ENCODE results near the gene SLC6A17.

Gene SLC6A17

DNA sequence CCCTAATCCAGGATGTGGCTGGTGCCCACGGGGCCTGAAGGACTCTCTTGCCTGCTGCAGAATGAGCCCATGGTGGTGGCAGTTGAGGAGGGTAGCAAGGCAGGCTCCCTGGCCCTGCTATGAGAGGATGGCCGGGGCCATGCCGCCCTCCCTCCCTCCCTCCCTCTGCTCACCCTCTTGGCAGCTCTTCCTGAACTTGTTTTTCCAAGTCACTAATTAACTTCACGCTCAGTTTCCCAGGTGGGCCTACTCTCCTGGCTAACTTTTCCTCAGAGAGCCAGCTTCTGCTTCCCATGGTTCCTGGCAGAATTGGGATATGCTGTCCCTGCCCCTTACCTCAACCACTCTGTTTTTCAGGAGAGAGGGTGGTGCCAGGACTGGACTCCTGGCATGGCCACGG is 70.0 kb downstream of the SLC6A17 start:
- DNase-seq (ENCODE audit: low read depth in 2 of 2) = no peak

DNA sequence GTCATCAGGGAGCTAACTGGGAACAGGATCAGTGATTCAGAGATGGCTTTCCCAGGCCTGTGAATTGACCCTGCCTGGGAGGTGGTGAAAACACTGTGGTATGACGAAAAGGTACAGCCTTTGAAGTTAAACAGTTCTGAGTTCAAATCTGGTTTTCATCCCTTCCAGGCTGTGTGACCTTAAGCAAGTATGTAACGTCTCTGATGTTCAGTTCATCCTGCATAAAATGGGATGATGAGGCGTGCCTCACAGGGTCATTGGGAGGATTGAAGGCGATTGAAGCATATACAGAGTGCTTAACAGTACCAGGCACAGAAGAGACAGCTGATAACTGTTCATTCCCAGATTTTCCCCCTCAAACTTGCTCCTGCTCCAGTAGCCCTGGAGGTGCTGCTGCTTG is 70.8 kb downstream of the SLC6A17 start:
- DNase-seq (ENCODE audit: low read depth in 2 of 2) = no peak

DNA sequence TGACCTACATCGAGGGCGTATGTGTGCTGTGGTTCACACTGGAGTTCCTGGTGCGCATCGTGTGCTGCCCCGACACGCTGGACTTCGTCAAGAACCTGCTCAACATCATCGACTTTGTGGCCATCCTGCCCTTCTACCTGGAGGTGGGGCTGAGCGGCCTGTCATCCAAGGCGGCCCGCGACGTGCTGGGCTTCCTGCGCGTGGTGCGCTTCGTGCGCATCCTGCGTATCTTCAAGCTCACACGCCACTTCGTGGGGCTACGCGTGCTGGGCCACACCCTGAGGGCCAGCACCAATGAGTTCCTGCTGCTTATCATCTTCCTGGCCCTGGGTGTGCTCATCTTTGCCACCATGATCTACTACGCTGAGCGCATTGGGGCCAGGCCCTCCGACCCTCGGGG is 72.8 kb downstream of the SLC6A17 start:
- DNase-seq (ENCODE audit: low read depth in 2 of 2) = no peak

DNA sequence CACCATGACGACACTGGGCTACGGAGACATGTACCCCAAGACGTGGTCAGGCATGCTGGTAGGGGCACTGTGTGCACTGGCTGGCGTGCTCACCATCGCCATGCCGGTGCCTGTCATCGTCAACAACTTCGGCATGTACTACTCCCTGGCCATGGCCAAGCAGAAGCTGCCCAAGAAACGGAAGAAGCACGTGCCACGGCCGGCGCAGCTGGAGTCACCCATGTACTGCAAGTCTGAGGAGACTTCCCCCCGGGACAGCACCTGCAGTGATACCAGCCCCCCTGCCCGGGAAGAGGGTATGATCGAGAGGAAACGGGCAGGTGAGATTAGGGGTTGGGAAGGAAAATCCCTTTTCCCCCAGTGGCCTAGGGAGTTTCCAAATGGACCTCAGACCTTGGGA is 73.3 kb downstream of the SLC6A17 start:
- no peak for DNase-seq (ENCODE audit: low read depth in 2 of 2)

DNA sequence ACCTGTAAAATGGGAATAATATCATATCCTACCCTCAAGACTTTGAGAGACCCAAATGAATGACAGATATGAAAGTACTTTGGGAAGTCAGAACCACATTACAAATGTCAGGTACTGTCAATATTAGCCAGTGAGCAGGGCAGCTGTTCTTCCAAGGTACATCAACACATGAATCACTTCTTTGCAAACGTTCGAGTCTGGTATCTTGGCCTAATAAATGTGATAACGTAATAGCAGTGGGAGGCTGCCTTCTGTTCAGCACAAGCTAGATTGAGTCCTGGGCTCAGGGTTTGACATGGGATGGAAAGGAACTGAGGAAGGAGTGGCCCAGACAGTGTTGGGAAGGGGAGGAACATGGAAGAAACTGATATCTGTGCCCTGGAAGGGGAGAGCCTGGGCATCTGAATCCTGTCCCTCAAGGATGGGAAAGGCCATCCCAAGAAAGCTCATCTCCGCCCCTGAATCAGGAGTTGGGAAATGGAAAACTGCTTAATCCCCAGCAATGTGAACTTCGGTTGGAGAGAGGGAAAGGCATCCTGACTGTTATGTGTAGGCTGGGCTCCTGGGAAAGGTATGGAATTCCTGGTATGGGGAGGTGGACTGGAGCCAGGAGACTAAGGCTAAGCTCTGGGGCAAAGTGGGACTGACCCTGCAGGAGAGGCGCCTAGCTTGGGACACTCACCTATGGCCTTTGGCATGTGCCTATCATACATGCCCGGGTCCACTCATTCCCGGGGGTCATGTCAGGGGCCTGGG is 74.1 kb downstream of the SLC6A17 start:
- DNase-seq (ENCODE audit: low read depth in 2 of 2) = no peak

DNA sequence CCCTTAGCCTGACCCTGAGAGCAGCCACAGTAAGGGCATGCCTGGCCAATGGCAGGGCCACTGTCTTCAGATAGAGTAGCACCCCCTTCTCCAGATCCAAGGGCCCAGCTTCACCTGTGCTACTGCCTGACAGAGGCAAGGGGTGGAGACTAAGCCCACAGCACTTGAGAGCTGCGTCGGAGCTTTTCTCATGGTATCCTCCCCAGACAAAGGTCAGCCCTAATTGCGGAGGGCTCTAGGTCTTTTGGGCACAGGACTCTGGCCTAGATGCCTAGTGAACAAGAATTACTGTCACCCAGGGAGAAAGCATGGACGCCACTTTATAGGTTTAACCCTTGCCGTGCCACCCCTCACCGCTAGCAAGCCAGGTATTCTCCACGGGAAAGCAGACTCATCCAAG is 74.9 kb downstream of the SLC6A17 start:
- DNase-seq (ENCODE audit: low read depth in 2 of 2) = no peak

DNA sequence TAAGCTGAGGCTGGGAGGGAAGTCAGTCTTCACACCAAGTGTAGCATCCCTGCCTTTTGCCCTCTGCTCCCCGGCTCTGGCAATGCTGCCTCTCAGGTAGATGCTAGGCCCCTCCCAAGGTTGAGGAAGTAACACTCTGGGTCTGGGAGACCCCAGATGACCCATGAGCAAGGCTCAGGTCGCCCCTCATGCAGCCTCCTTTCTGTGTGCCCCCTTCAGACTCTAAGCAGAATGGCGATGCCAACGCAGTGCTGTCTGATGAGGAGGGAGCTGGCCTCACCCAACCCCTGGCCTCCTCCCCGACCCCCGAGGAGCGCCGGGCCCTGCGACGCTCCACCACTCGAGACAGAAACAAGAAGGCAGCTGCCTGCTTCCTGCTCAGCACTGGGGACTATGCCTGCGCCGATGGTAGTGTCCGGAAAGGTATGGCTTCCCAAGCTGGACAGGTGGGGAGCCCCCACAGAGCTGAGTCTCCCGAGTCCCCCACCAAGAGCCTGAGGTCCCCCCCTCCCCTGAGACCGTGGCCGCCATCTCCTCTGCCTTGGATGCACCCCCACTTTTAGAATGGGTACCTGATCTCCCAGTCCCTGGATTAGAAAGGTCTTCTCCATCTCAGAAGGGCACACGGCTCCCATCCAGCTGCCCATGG is 75.6 kb downstream of the SLC6A17 start:
- DNase-seq (ENCODE audit: low read depth in 2 of 2) = no peak

DNA sequence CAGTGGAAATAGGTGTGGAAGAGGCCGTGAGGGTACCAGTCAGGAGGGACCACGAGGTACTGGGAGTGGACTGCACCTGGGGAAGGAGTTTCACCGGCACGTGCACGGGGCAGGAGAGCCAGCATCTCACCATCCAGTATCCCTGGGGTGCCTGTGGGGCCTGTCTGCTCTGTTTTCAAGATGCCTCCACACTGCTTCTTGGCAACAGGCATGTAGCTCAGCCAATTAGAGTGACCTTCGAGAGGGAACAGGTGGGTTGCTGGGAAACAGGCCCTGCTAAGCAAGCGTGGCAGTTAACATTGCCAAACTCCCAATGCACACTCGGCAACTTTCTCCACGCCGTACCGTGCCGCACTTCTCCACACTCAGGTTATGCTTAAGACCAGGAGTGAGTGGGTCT is 77.5 kb downstream of the SLC6A17 start:
- no peak for DNase-seq (ENCODE audit: low read depth in 2 of 2)

DNA sequence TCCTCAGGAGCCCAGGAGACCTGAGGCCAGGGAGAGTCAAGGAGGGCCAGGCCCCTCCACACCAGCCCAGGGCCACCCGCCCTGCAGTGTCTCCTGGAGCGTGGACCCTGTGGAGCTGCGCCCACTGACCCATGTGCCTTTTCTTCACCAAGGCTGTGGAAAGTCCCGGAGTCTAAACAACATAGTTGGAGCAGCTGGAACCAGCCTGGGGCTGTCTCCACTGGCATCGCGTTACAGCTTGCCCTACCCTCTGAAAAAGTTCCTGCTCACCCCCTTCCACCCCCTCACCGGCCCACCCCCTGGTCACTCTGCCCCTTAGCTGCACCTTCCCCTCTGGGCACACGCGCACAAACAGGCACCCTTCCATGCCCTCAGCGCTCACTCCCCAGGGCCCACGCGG is 78.1 kb downstream of the SLC6A17 start:
- no peak for DNase-seq (ENCODE audit: low read depth in 2 of 2)

DNA sequence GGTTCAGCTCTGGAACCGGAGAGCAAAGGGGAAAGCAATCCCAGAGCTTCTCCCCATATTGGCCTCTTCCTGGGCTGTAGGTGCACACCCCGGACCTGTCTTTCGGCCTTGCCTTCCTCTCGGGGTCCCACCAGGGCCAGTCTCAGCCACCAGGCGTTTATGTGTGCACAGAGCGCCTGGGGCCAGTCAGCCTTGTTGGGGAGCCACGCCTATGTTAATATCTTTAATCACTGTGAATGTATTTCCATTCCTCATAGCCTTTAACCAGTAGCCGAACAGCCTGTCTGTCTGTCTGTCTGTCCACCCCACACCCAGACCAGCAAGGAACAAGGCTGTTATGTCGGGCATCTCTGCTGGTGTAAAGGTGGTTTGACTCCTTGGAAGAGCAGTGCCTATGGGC is 78.6 kb downstream of the SLC6A17 start:
- DNase-seq (ENCODE audit: low read depth in 2 of 2) = no peak

DNA sequence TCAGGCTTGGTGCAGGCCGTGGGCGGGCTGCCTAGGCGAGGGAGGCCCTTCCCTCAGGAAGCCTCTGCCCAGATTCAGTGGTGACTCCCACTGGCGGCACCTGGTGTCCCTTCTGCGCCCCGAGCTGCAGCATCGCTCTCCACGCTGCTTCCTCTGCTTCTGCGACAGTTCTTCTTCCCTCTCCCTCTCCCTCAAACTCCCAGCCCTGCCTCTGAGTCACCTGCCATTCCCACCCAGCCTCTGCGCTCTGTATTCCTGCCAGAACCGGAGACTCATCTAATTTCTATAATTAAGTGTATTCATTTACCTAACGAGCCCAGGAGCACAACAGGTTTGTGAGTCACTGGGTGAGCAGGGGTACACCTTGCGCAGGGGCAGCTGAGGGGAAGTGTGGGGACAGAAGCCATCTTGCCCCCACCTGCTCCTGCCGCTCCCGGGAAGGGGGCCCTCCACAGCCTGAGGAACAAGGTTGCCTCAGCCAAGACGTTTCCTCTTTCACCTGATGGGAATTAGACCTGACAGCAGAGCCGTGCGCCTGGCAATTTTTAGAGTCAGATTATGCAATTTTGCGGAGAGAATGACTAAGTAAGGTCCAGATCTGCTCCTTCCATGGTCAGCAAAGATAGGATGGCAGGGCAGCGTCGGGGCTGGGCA is 79.2 kb downstream of the SLC6A17 start:
- no peak for DNase-seq (ENCODE audit: low read depth in 2 of 2)

DNA sequence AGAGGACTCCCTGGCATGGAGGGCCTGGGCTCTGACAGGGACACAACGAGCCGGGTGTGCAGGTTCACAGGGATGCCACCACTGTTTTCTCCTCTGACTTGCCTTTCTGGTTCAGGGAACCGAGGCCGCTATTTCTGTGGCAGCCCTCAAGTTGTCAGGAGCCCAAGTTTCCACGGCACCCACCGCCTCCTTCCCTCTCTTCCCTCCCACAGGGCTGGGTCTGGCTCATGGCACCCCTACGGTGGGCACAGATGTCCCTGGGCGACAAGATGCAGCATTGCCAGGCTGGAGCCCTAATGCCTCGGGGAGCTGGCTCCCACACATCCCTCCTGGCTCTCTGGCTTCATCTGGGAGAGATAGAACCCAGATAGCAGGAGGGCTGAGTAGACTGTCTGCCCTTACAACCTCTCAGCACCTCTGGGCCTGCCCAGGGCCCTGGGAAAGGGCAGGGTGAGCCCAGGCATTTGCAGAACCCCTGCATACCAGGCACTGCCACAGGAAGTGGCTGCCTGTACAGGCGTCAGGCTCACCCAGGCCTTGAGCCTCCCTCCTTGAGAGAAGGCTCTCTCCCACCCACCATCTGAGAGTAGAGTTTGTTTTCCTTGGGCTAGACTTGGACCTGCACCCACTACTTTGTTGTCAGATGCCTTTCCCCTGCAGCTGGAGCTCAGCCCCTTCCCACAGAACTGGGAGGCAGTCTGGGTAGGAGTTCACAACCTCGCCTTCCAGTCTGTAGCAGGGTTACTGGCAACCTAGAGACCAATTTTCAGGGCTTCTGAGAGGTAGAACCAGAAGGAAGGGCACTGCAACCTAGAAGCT is 80.3 kb downstream of the SLC6A17 start:
- no peak for DNase-seq (ENCODE audit: low read depth in 2 of 2)

DNA sequence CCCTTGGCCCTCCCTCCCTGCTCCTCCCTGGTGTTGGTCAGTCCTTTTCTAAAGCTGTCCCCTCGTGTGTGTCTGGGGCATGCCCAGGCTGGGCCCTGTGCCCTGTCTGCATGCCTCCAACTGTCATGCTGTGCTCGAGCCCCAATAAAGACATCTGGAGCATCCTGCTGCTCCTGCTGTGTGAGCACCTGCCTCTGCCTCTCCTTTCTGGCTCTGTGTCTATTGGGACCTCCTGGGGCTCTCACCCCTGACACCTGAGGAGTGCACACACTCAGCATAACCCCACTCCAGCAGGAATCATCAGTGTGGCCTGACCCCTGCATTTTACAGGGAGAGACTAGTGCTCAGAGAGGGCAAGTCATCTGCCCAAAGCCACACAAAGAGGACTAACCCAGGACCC is 83.6 kb downstream of the SLC6A17 start:
- DNase-seq (ENCODE audit: low read depth in 2 of 2) = no peak

DNA sequence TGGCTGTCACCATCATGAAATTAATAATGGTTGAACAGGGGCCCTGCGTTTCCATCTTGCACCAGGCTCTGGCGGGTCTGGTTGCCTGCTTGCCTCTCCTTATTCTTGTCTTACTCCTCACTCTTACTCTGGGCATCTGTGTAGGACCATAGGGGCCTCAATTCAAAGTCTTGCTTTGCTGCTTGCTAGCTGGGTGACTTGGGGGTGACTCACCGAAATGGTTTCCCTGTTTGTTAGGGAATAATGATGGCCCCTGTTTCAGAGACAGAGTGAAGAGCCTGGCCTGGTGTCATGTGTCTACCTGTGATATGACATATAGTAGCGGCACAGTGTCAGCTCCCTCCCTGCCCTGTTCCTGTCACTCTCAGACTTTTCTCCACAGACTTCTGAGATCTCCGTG is 84.4 kb downstream of the SLC6A17 start:
- DNase-seq (ENCODE audit: low read depth in 2 of 2) = no peak

DNA sequence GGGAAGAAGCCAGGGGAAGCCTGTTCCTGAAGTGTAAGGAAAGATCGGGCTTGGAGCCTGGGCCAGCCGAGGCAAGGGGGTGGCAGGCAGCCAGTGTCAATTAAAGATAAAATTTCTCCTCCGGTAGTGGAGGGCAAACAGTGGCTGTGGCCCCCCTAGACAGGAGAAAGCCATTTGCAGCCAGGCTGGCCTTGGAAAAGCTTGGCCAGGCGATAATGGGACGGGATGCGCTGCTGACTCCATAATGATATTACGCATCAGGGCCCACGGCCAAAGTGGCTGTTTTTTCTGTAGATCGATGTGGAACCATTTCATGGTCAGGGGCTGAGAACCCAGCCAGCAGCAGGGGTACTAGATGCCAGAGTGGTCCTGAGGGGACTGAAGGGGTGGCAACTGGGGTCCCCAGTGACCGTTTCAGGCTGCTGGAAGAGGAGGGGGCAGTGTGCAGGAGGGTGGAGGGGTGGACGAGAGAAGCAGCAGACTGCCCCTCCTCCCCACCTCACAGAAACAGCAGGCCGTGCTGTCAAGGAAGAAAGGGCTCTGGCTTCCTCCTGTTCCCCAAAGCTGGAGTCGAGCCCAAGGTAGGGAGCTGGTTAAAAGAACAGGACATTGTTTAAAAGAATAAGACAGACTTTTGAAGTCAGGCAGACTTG is 85.0 kb downstream of the SLC6A17 start:
- no peak for DNase-seq (ENCODE audit: low read depth in 2 of 2)

DNA sequence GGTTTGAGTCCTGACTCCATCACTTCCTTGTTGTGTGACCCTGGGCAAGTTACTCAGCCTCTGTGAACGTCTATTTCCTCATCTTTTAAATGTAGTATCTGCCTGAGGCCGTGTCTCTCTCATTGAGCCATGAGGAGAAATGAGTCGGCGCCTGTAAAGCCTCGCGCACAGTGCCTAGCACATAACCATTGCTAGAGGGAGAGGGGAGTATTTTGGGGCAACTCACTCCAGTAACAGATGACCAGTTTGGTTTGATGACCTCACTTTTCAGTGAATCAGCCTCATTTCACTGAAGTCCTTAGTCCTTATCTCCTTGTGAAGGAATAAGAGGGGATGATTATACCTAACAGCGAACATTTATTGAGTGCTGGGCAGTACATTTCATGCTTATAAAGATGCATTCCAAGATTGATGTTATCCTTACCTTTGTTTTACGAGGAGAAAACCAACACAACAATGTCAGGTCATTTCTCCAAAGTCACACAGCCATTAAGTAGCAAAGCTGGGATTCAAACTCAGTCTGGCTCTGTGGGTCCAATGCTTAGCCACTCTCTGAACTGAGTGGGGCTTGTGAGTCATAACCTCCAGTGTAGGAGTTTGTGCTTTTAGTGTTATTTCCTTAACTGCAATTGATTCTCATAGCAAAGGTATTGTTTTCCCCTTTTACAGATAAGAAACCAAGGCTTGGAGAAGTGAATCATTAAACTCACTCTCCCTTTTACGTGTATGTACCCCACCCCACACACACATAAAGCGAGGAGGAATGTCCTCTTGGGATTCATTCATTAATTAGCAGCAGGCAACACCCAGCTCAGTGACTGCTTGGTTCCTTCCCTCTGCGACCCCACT is 85.8 kb downstream of the SLC6A17 start:
- DNase-seq (ENCODE audit: low read depth in 2 of 2) = peak in 1 of 2 donors; percentile 15

DNA sequence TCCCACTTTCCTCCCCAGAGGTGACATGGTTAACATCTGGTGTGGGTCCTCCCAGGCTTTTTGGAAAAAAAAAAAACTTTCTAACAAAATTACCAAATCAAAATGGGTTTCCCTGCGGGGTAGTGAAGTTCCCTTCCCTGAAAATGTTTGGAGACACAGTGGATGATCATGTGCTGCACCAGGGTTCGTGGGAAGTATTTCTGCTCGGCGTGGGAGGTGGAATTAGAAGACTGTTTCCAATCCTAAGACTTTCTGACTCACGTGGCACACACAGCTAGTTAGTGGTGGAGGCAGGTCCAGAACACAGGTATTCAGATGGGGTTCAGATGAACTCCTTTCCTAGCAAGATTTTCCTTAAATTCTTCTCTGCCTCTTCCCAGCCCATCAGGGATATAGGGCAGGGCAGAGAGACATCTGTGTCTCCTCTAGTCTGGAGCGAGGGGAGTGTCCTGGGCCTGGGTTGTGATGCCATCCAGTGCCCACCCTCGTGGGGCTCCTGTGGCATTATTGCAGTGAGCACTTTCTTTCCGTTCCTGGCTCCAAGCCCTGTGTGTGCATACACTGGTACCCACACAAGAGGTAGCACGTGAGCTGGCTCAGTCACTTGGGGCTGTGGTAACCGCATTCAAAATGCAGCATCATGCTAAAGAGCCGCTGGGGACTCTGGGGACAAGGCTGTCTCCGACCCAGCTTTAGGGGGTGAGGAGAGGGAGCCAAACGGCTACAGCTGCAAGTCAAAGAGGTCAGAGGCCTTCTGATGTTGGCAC is 87.3 kb downstream of the SLC6A17 start:
- DNase-seq (ENCODE audit: low read depth in 2 of 2) = no peak

DNA sequence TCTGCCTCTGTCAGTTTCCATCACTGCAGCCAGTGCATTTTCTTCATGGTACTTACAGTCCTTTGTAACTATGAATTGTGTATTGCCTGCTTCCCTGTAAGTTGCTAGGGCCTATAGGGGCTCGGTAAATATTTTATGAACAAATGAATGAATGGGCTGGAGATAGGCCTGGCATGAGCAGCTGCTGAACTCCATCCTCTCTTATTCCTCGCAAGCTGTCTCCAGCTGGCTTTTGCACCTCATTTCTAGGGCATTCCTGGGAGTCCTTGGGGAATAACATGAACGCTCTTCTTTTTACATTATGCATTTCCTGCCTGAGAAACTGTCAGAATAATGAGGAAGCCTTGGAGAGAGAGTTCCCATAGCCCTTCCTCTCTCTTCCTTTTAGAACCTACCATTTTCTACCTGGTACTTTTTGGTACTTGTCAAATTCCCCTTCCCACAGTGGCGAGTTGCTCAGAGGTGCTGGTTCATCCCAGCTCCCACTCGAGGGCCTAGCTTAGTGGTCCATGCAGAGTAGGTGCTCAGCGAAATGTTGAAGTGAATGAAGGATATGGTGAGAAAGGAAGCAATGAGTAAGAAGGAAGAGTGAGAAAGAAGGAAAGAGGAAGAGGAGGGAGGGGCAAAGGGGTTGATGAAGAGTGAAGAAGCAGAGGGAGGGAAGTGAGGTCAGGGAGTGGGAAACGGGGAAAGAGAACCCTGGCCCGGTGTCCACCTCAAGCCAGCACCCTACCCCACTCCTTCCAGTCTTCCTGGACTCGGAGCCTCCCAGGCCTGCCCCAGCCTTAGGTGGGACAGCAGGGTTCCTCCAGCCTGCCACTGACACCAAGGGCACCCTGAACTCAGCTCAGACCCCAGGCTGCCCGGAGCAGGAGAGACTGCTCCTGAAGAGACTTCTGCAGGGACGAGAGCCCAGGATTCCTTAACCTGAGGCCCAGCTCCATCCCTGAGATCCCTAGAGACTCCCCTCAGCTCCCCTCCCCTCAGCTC is 89.4 kb downstream of the SLC6A17 start:
- no peak for DNase-seq (ENCODE audit: low read depth in 2 of 2)
